Muscle layer of colon (tissue), 2 donors: ENCODE data around the gene NUDT5.
"Not testable (repeated sequence)": the region's sequence is repeated elsewhere in the genome, so short reads cannot be mapped to it uniquely, and the experiment has no call there.

Experiments
- H3K27ac ChIP-seq: one replicate; pipeline ENCODE4 v1.7.0; 2013; ENCODE audit warnings: low read depth, mild to moderate bottlenecking, low read length, moderate library complexity
- H3K27me3 ChIP-seq, 2 donors: one replicate each; pipeline ENCODE4 v1.7.0; 2013; ENCODE audit warnings: low read length in 2 of 2, mild to moderate bottlenecking in 2 of 2; ENCODE audit not compliant: insufficient read depth in 2 of 2, control insufficient read depth in 1 of 2
- H3K36me3 ChIP-seq: one replicate; pipeline ENCODE4 v1.7.0; 2013; ENCODE audit warnings: mild to moderate bottlenecking, low read length; ENCODE audit not compliant: insufficient read depth
- H3K4me1 ChIP-seq: one replicate; pipeline ENCODE4 v1.7.0; 2013; ENCODE audit warnings: mild to moderate bottlenecking, low read length; ENCODE audit not compliant: insufficient read depth
- H3K4me3 ChIP-seq, 2 donors: one replicate each; pipeline ENCODE4 v1.7.0; 2013; ENCODE audit warnings: low read length in 2 of 2, low read depth in 1 of 2, mild to moderate bottlenecking in 1 of 2, moderate library complexity in 1 of 2
- H3K9ac ChIP-seq: one replicate; pipeline ENCODE4 v1.7.0; 2013; ENCODE audit warnings: low read length
- H3K9me3 ChIP-seq: one replicate; pipeline ENCODE4 v1.7.0; 2013; ENCODE audit warnings: mild to moderate bottlenecking, low read length
- donor health status: abdominal sarcoma.
- donor health status: Adenocarcinoma of cecum.

The NUDT5 gene

GRCh38 chr10:12184165-12184564, 11.5 kb downstream of the NUDT5 start:
- no peak overlapping the region for H3K27ac ChIP-seq
- peaks cover 21% of the 10 kb centered on the region for H3K36me3 ChIP-seq

GRCh38 chr10:12181065-12181775, 14.5 kb downstream of the NUDT5 start:
- Histone ChIP-seq H3K27ac (no peak overlapping the region), H3K4me3 (no peak overlapping the region), H3K9me3 (no peaks in the 10 kb centered on the region), H3K9ac (no peak overlapping the region), H3K27me3 (no peaks in the 10 kb centered on the region), H3K36me3 (peaks cover 39% of the 10 kb centered on the region), H3K4me1 (no peaks in the 10 kb centered on the region)

More at GRCh38 chr10:12184165-12184564, 11.5 kb downstream of the NUDT5 start:
- no peak overlapping the region for H3K9ac ChIP-seq
- H3K9me3 ChIP-seq: no peaks in the 10 kb centered on the region
- H3K4me3 ChIP-seq: no peak overlapping the region
- no peaks in the 10 kb centered on the region for H3K27me3 ChIP-seq
- H3K4me1 ChIP-seq: no peaks in the 10 kb centered on the region

- H3K9me3 ChIP-seq: no peaks in the 10 kb centered on the region
- H3K36me3 ChIP-seq: peaks cover 34% of the 10 kb centered on the region
- H3K9ac ChIP-seq: no peak overlapping the region
- H3K27me3 ChIP-seq: no peaks in the 10 kb centered on the region
- no peaks in the 10 kb centered on the region for H3K4me1 ChIP-seq
- H3K27ac ChIP-seq: no peak overlapping the region
- H3K4me3 ChIP-seq: no peak overlapping the region
Measured at GRCh38 chr10:12180221-12180974, 15.3 kb downstream of the NUDT5 start.

- no peaks in the 10 kb centered on the region for H3K27me3 ChIP-seq
- peaks cover 28% of the 10 kb centered on the region for H3K36me3 ChIP-seq
- no peak overlapping the region for H3K4me3 ChIP-seq
- H3K27ac ChIP-seq: no peak overlapping the region
- H3K9ac ChIP-seq: no peak overlapping the region
- H3K4me1 ChIP-seq: no peaks in the 10 kb centered on the region
- H3K9me3 ChIP-seq: no peaks in the 10 kb centered on the region
Measured at GRCh38 chr10:12179606-12180170, 16.0 kb downstream of the NUDT5 start.

GRCh38 chr10:12177642-12178041, 18.0 kb downstream of the NUDT5 start:
- H3K4me1 ChIP-seq: no peaks in the 10 kb centered on the region
- H3K9me3 ChIP-seq: no peaks in the 10 kb centered on the region
- H3K27ac ChIP-seq: no peak overlapping the region
- H3K27me3 ChIP-seq: no peaks in the 10 kb centered on the region
- no peak overlapping the region for H3K9ac ChIP-seq
- H3K36me3 ChIP-seq: peaks cover 39% of the 10 kb centered on the region
- no peak overlapping the region for H3K4me3 ChIP-seq

GRCh38 chr10:12171512-12171911, 24.2 kb downstream of the NUDT5 start:
- H3K36me3 ChIP-seq: peaks cover 60% of the 10 kb centered on the region
- H3K27me3 ChIP-seq, H3K9ac ChIP-seq, H3K4me1 ChIP-seq, H3K4me3 ChIP-seq, H3K27ac ChIP-seq, H3K9me3 ChIP-seq: not testable (repeated sequence)

GRCh38 chr10:12165999-12166775, 29.5 kb downstream of the NUDT5 start:
- Histone ChIP-seq H3K4me3 (no peak overlapping the region), H3K36me3 (peaks cover 79% of the 10 kb centered on the region), H3K27ac (no peak overlapping the region), H3K27me3 (no peaks in the 10 kb centered on the region), H3K4me1 (no peaks in the 10 kb centered on the region), H3K9ac (no peak overlapping the region), H3K9me3 (no peaks in the 10 kb centered on the region)

- no peak overlapping the region for H3K27ac ChIP-seq
- H3K9me3 ChIP-seq: no peaks in the 10 kb centered on the region
- no peak overlapping the region for H3K4me3 ChIP-seq
- H3K36me3 ChIP-seq: peaks cover 74% of the 10 kb centered on the region
- no peaks in the 10 kb centered on the region for H3K4me1 ChIP-seq
- no peaks in the 10 kb centered on the region for H3K27me3 ChIP-seq
- no peak overlapping the region for H3K9ac ChIP-seq
Measured at GRCh38 chr10:12165036-12165435, 30.7 kb downstream of the NUDT5 start.

GRCh38 chr10:12164085-12164484, 31.6 kb downstream of the NUDT5 start:
- Histone ChIP-seq H3K4me3 (no peak overlapping the region), H3K36me3 (peaks cover 65% of the 10 kb centered on the region), H3K27me3 (no peaks in the 10 kb centered on the region), H3K27ac (no peak overlapping the region), H3K4me1 (no peaks in the 10 kb centered on the region), H3K9me3 (no peaks in the 10 kb centered on the region), H3K9ac (no peak overlapping the region)

- Histone ChIP-seq H3K27ac (no peak overlapping the region), H3K27me3 (no peaks in the 10 kb centered on the region), H3K9ac (no peak overlapping the region), H3K4me3 (no peak overlapping the region), H3K9me3 (no peaks in the 10 kb centered on the region), H3K4me1 (no peaks in the 10 kb centered on the region), H3K36me3 (peaks cover 68% of the 10 kb centered on the region)
Measured at GRCh38 chr10:12162927-12163326, 32.8 kb downstream of the NUDT5 start.

- no peaks in the 10 kb centered on the region for H3K27me3 ChIP-seq
- no peak overlapping the region for H3K27ac ChIP-seq
- no peaks in the 10 kb centered on the region for H3K9me3 ChIP-seq
- peaks cover 54% of the 10 kb centered on the region for H3K36me3 ChIP-seq
- H3K4me1 ChIP-seq: no peaks in the 10 kb centered on the region
- H3K9ac ChIP-seq: no peak overlapping the region
- no peak overlapping the region for H3K4me3 ChIP-seq
Measured at GRCh38 chr10:12160664-12161063, 35.0 kb downstream of the NUDT5 start.
